HL-60 (cell line): ENCODE results near the gene RCAN1.

ENCODE experiments used
- DNase-seq, 2 experiments: peaks; one replicate each; pipeline ENCODE4 v3.0.0-alpha.2; 2010 to 2020; ENCODE audit warnings: low read depth in 1 of 2, low spot score in 1 of 2
- H3K27ac ChIP-seq: fragments of 250-450 bp; sonication (Bioruptor Pico); replicated peaks from 2 replicates; pipeline ENCODE4 v1.5.1; 2020; ENCODE audit warnings: mild to moderate bottlenecking, moderate library complexity
- H3K27me3 ChIP-seq: fragments of 250-450 bp; sonication (Bioruptor Pico); 2 replicates; pipeline ENCODE4 v1.5.1; 2021; ENCODE audit warnings: mild to moderate bottlenecking, moderate library complexity; ENCODE audit not compliant: insufficient read depth, poor library complexity, severe bottlenecking
- H3K4me3 ChIP-seq: replicated peaks from 2 replicates; pipeline ENCODE4 v1.5.1; 2011; ENCODE audit warnings: mild to moderate bottlenecking, control low read depth, low read length; ENCODE audit not compliant: insufficient read depth
- GABPA ChIP-seq: IDR thresholded peaks from 2 replicates; pipeline ENCODE4 v1.6.1; 2012; ENCODE audit warnings: low read depth
- POLR2AphosphoS5 ChIP-seq: IDR thresholded peaks from 2 replicates; pipeline ENCODE4 v1.6.1; 2012; ENCODE audit warnings: low read depth
- SPI1 ChIP-seq: IDR thresholded peaks from 2 replicates; pipeline ENCODE4 v1.6.1; 2012; ENCODE audit warnings: low read depth, mild to moderate bottlenecking, borderline replicate concordance
- TF ChIP-seq, protein P1 (sequence below): IDR thresholded peaks from 2 replicates; pipeline ENCODE4 v1.6.1; 2012; ENCODE audit warnings: low read depth; ENCODE audit not compliant: insufficient replicate concordance
- TF ChIP-seq, protein P2 (sequence below): IDR thresholded peaks from one replicate; pipeline ENCODE4 v1.5.1; 2011; ENCODE audit warnings: low read length, control low read depth, inconsistent platforms; ENCODE audit not compliant: insufficient read depth

The RCAN1 gene

DNA sequence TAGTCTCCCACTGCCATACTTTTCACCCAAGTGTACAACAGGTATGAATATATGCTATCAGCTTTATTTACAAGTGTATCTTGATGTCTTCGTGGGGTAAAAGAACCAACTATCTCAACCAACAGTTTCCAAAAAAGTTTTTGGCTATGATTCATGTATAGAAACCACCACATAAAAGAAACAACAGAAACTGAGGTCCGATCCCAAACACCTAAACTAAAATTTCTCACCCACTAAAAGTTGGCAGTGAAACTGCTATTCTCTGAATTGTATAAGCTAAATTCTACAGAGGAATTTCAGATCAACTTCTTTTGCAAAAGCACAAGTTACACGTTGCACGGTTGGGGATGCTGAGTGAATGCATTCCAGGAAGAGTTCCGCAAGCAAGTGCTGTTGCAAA is 97.9 kb downstream of the RCAN1 start:
- H3K4me3 ChIP-seq, result no peak overlapping the region
- no peak for DNase-seq
- peak overlapping the region; percentile 77 for H3K27ac ChIP-seq
- no peaks in the 10 kb centered on the region for H3K27me3 ChIP-seq
- TF ChIP-seq GABPA (no peak), SPI1 (no peak)
- TF ChIP-seq, protein P1, sequence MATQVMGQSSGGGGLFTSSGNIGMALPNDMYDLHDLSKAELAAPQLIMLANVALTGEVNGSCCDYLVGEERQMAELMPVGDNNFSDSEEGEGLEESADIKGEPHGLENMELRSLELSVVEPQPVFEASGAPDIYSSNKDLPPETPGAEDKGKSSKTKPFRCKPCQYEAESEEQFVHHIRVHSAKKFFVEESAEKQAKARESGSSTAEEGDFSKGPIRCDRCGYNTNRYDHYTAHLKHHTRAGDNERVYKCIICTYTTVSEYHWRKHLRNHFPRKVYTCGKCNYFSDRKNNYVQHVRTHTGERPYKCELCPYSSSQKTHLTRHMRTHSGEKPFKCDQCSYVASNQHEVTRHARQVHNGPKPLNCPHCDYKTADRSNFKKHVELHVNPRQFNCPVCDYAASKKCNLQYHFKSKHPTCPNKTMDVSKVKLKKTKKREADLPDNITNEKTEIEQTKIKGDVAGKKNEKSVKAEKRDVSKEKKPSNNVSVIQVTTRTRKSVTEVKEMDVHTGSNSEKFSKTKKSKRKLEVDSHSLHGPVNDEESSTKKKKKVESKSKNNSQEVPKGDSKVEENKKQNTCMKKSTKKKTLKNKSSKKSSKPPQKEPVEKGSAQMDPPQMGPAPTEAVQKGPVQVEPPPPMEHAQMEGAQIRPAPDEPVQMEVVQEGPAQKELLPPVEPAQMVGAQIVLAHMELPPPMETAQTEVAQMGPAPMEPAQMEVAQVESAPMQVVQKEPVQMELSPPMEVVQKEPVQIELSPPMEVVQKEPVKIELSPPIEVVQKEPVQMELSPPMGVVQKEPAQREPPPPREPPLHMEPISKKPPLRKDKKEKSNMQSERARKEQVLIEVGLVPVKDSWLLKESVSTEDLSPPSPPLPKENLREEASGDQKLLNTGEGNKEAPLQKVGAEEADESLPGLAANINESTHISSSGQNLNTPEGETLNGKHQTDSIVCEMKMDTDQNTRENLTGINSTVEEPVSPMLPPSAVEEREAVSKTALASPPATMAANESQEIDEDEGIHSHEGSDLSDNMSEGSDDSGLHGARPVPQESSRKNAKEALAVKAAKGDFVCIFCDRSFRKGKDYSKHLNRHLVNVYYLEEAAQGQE, result no peak
- TF ChIP-seq, protein P2, sequence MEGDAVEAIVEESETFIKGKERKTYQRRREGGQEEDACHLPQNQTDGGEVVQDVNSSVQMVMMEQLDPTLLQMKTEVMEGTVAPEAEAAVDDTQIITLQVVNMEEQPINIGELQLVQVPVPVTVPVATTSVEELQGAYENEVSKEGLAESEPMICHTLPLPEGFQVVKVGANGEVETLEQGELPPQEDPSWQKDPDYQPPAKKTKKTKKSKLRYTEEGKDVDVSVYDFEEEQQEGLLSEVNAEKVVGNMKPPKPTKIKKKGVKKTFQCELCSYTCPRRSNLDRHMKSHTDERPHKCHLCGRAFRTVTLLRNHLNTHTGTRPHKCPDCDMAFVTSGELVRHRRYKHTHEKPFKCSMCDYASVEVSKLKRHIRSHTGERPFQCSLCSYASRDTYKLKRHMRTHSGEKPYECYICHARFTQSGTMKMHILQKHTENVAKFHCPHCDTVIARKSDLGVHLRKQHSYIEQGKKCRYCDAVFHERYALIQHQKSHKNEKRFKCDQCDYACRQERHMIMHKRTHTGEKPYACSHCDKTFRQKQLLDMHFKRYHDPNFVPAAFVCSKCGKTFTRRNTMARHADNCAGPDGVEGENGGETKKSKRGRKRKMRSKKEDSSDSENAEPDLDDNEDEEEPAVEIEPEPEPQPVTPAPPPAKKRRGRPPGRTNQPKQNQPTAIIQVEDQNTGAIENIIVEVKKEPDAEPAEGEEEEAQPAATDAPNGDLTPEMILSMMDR, result no peak

DNA sequence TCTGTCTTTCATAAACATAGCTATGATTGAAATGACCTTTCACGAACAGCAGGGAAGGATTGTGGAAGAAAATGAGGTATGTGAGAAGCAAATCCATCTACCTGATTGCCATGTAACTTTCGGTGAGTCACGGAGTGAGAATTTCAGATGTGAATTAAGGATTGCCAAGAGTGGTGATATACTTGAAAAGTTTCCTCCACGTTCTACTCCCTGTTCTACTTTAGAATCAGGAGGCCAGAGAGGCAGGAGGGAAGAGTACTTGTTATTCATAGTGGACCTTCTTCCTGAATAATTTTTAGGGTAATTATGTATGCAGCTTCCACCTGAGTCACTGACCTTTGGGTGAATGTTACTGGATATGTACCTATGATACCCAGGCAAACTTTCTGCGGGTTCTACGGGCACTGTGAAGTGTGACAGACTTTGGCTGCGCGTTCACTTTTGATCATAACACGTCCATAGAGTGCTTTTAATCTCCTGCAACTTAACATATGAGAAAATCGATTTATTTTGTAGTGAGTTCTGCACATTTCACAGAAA is 100.3 kb downstream of the RCAN1 start:
- Histone ChIP-seq H3K27ac (no peak overlapping the region), H3K4me3 (no peak overlapping the region), H3K27me3 (no peaks in the 10 kb centered on the region)
- DNase-seq, result no peak
- TF ChIP-seq, protein P2, result no peak
- no peak for TF ChIP-seq GABPA
- TF ChIP-seq SPI1, result no peak
- TF ChIP-seq POLR2AphosphoS5, result no peak
- TF ChIP-seq, protein P1, result no peak

DNA sequence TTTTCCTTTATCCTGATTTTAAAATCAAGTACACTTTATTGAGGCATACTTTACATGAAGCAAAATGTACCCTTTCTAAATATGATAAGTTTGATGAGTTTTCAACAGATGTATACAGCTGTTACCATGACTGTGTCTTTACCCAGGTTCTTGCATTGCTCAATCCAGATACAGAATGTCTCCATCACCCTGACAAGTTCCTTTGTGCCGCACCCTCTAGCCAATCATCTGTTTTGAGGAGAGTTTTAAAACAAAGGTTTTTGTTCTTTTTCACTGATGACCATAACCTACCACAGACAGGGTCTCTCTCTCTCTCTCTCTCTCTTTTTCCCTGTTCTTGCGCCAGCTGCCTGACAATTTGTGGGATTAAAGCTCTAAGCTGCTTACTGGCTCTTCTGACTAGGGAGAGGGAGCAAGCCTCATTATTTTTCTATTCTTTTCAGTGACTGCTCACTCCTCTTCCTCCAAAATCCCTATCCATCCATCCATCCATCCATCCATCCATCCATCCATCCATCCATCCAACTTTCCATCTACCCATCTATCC is 101.7 kb downstream of the RCAN1 start:
- H3K27me3 ChIP-seq, result no peaks in the 10 kb centered on the region
- H3K4me3 ChIP-seq, result no peak overlapping the region
- TF ChIP-seq, protein P1, result no peak
- 0 out of 2 replicates have a peak, but pooled peaks have one; percentile 4 for TF ChIP-seq SPI1
- peak; percentile 74 to 84 for DNase-seq
- peak overlapping the region; percentile 65 for H3K27ac ChIP-seq
